IMR-90 (cell line): ENCODE measurements around the gene DNAAF2. TPM values are rescaled to one million over a fixed set of nuclear protein-coding genes. Genes with fewer than 3 reads are reported as not detected.

Source experiments
- ATAC-seq: fragments of 200-7000 bp; cut with Tn5 transposase; 2 replicates; pipeline ENCODE4 v1.9.1; 2020; ENCODE audit warnings: low read depth, mild to moderate bottlenecking, moderate library complexity
- BruUV-seq: library from RNA; stranded (reverse); fragments of 400-500 nt; replicated peaks from 2 replicates; lab custom pipeline; 2021; lab: Mats Ljungman, UMichigan
- CTCF ChIA-PET: fragments of 300-600 bp; formaldehyde crosslinking; extraction: SDS; loops from one replicate; lab custom pipeline; 2021; ENCODE audit warnings: antibody characterized with exemption; lab: Yijun Ruan, JAX
- POLR2A ChIA-PET: fragments of 300-600 bp; sonication (Branson Sonifier 250); formaldehyde crosslinking; loops from one replicate; lab custom pipeline; 2022; ENCODE audit warnings: antibody characterized with exemption; ENCODE audit not compliant: unreplicated experiment; lab: Charles Lee
- DNase-seq: peaks from one replicate; pipeline ENCODE4 v3.0.0; 2013
- H2AFZ ChIP-seq: replicated peaks from 2 replicates; pipeline ENCODE3; 2013; ENCODE audit warnings: low read length, mild to moderate bottlenecking; ENCODE audit not compliant: poor library complexity
- H2AK5ac ChIP-seq: 2 replicates; pipeline ENCODE4 v1.6.1; 2013; ENCODE audit warnings: low read depth, low read length, inconsistent platforms
- H2AK9ac ChIP-seq: replicated peaks from 2 replicates; pipeline ENCODE3; 2013; ENCODE audit warnings: mild to moderate bottlenecking, low read depth, low read length, moderate library complexity; ENCODE audit not compliant: poor library complexity
- H2BK120ac ChIP-seq: 2 replicates; pipeline ENCODE4 v1.6.1; 2013; ENCODE audit warnings: low read depth, low read length, inconsistent platforms
- H2BK15ac ChIP-seq: 3 replicates; pipeline ENCODE4 v1.6.1; 2013; ENCODE audit warnings: low read depth, low read length, inconsistent platforms
- H2BK20ac ChIP-seq: 2 replicates; pipeline ENCODE4 v1.6.1; 2013; ENCODE audit warnings: low read depth, mild to moderate bottlenecking, inconsistent platforms, low read length, moderate library complexity
- H2BK5ac ChIP-seq: 2 replicates; pipeline ENCODE4 v1.6.1; 2013; ENCODE audit warnings: mild to moderate bottlenecking, low read depth, low read length, inconsistent platforms; ENCODE audit not compliant: poor library complexity, severe bottlenecking
- H3K14ac ChIP-seq: replicated peaks from 2 replicates; pipeline ENCODE4 v1.6.1; 2013; ENCODE audit warnings: low read depth, low read length, inconsistent platforms
- H3K18ac ChIP-seq: 2 replicates; pipeline ENCODE4 v1.6.1; 2013; ENCODE audit warnings: low read depth, low read length, control low read depth
- H3K23ac ChIP-seq: 2 replicates; pipeline ENCODE4 v1.6.1; 2013; ENCODE audit warnings: low read depth, low read length, inconsistent platforms
- H3K27ac ChIP-seq: 2 replicates; pipeline ENCODE4 v1.5.1; 2013; ENCODE audit warnings: mild to moderate bottlenecking, control low read depth, low read length; ENCODE audit not compliant: insufficient read depth
- H3K27me3 ChIP-seq: 2 replicates; pipeline ENCODE4 v1.6.1; 2013; ENCODE audit warnings: low read length; ENCODE audit not compliant: control insufficient read depth, insufficient read depth
- H3K36me3 ChIP-seq: 2 replicates; pipeline ENCODE4 v1.6.1; 2013; ENCODE audit warnings: low read length, mixed read lengths; ENCODE audit not compliant: control insufficient read depth, insufficient read depth
- H3K4ac ChIP-seq: 2 replicates; pipeline ENCODE4 v1.6.1; 2013; ENCODE audit warnings: low read depth, low read length, inconsistent platforms
- H3K4me1 ChIP-seq: 2 replicates; pipeline ENCODE4 v1.6.1; 2013; ENCODE audit warnings: low read length, mixed read lengths; ENCODE audit not compliant: control insufficient read depth, insufficient read depth
- H3K4me2 ChIP-seq: 2 replicates; pipeline ENCODE4 v1.6.1; 2013; ENCODE audit warnings: low read depth, mild to moderate bottlenecking, control low read depth, low read length, moderate library complexity
- H3K4me3 ChIP-seq: 2 replicates; pipeline ENCODE4 v1.5.1; 2013; ENCODE audit warnings: low read depth, mild to moderate bottlenecking, control low read depth, low read length, moderate library complexity; ENCODE audit not compliant: insufficient read depth
- H3K56ac ChIP-seq: 2 replicates; pipeline ENCODE4 v1.6.1; 2013; ENCODE audit warnings: low read length, inconsistent platforms; ENCODE audit not compliant: insufficient read depth; ENCODE audit errors: extremely low read depth
- H3K79me1 ChIP-seq, 2 experiments: 2 replicates each; pipeline ENCODE4 v1.6.1; 2013; ENCODE audit warnings: low read length in 2 of 2, inconsistent platforms in 1 of 2, low read depth in 1 of 2
- H3K9ac ChIP-seq: 2 replicates; pipeline ENCODE4 v1.6.1; 2013; ENCODE audit warnings: low read depth, low read length, control low read depth
- H3K9me1 ChIP-seq: 2 replicates; pipeline ENCODE4 v1.6.1; 2013; ENCODE audit warnings: low read length, inconsistent platforms; ENCODE audit not compliant: insufficient read depth
- H3K9me3 ChIP-seq: 2 replicates; pipeline ENCODE4 v1.6.1; 2013; ENCODE audit warnings: low read length; ENCODE audit not compliant: control insufficient read depth, insufficient read depth
- H4K20me1 ChIP-seq: 2 replicates; pipeline ENCODE4 v1.6.1; 2013; ENCODE audit warnings: low read length, inconsistent platforms; ENCODE audit not compliant: insufficient read depth
- H4K5ac ChIP-seq: 2 replicates; pipeline ENCODE4 v1.6.1; 2013; ENCODE audit warnings: mild to moderate bottlenecking, low read depth, low read length, control low read depth
- H4K8ac ChIP-seq, 2 experiments: 2 replicates each; pipeline ENCODE4 v1.6.1; 2013; ENCODE audit warnings: low read depth in 2 of 2, low read length in 2 of 2, control low read depth in 1 of 2, inconsistent platforms in 1 of 2
- H4K91ac ChIP-seq: 2 replicates; pipeline ENCODE4 v1.6.1; 2013; ENCODE audit warnings: low read depth, low read length, inconsistent platforms; ENCODE audit not compliant: insufficient read depth
- BHLHE40 ChIP-seq: fragments of 150-350 bp; IDR thresholded peaks from 2 replicates; pipeline ENCODE4 v1.6.1; 2016; ENCODE audit warnings: mild to moderate bottlenecking, low read depth, low read length
- CEBPB ChIP-seq: IDR thresholded peaks from 2 replicates; pipeline ENCODE4 v1.6.1; 2012; ENCODE audit warnings: low read depth, low read length, improper control_type of control experiment
- CHD1 ChIP-seq: IDR thresholded peaks from 2 replicates; pipeline ENCODE4 v1.6.1; 2012; ENCODE audit warnings: low read depth, low read length, improper control_type of control experiment
- CTCF ChIP-seq: conservative IDR thresholded peaks from 2 replicates; pipeline ENCODE4 v1.5.1; 2012; ENCODE audit warnings: mild to moderate bottlenecking, low read depth, low read length, improper control_type of control experiment
- ELK1 ChIP-seq: fragments of 150-350 bp; IDR thresholded peaks from 2 replicates; pipeline ENCODE4 v1.6.1; 2016; ENCODE audit warnings: low read depth, mild to moderate bottlenecking, low read length, moderate library complexity, borderline replicate concordance
- FOS ChIP-seq: fragments of 150-350 bp; IDR thresholded peaks from 2 replicates; pipeline ENCODE4 v1.6.1; 2016; ENCODE audit warnings: low read depth, low read length
- MAFK ChIP-seq: IDR thresholded peaks from 2 replicates; pipeline ENCODE4 v1.6.1; 2012; ENCODE audit warnings: low read depth, low read length, improper control_type of control experiment
- MAZ ChIP-seq: IDR thresholded peaks from 2 replicates; pipeline ENCODE4 v1.6.1; 2012; ENCODE audit warnings: low read depth, mild to moderate bottlenecking, low read length, improper control_type of control experiment, moderate library complexity, borderline replicate concordance
- POLR2A ChIP-seq: IDR thresholded peaks from 2 replicates; pipeline ENCODE4 v1.6.1; 2012; ENCODE audit warnings: mild to moderate bottlenecking, low read depth, low read length
- RAD21 ChIP-seq: IDR thresholded peaks from 2 replicates; pipeline ENCODE4 v1.6.1; 2012; ENCODE audit warnings: low read length, improper control_type of control experiment
- RCOR1 ChIP-seq: IDR thresholded peaks from 2 replicates; pipeline ENCODE4 v1.6.1; 2012; ENCODE audit warnings: mild to moderate bottlenecking, low read length, improper control_type of control experiment; ENCODE audit not compliant: insufficient replicate concordance
- RFX5 ChIP-seq: IDR thresholded peaks from 2 replicates; pipeline ENCODE4 v1.8.0; 2012; ENCODE audit warnings: low read depth, mild to moderate bottlenecking, low read length, moderate library complexity
- SMC3 ChIP-seq: fragments of 150-350 bp; IDR thresholded peaks from 2 replicates; pipeline ENCODE4 v1.6.1; 2016; ENCODE audit warnings: low read depth, mild to moderate bottlenecking, antibody characterized with exemption, low read length, moderate library complexity
- USF2 ChIP-seq: fragments of 150-350 bp; IDR thresholded peaks from 2 replicates; pipeline ENCODE4 v1.6.1; 2017; ENCODE audit warnings: mild to moderate bottlenecking, antibody characterized with exemption, low read length, low read depth
- WGBS, 2 experiments: methylation state at CpG; one replicate each; pipeline versions ENCODE4 v1.1.5 to v1.1.7; 2013; ENCODE audit warnings: missing lambda C conversion rate in 2 of 2; ENCODE audit not compliant: insufficient read length in 1 of 2; ENCODE audit errors: extremely low coverage in 2 of 2; 5-methylcytosine and 5-hydroxymethylcytosine counted together
- dilution Hi-C: fragments of 300-500 bp; cut with HindIII; formaldehyde crosslinking; loops from one replicate; pipeline ENCODE4 v1.14.3; 2018; ENCODE audit warnings: low sequenced_read_pairs; ENCODE audit not compliant: unreplicated experiment
- in situ Hi-C: fragments of 300-500 bp; cut with MboI; formaldehyde crosslinking; loops from 3 replicates; pipeline ENCODE4 v1.14.3; 2019; ENCODE audit warnings: low sequenced_read_pairs, inconsistent platforms, mixed read lengths
- intact Hi-C: fragments of 100-400 bp; cut with micrococcal nuclease; formaldehyde crosslinking; loops from 2 replicates; pipeline ENCODE4 v1.10.0; 2022
- polyA plus RNA-seq, 3 experiments: library from polyadenylated mRNA; depleted of rRNA; stranded (reverse); fragments of >200 nt; gene quantifications; 2 replicates each; pipeline ENCODE4 v1.2.3, GENCODE V29; 2012; ENCODE audit warnings: low replicate concordance in 1 of 3
- total RNA-seq: library from RNA; depleted of rRNA; stranded (reverse); fragments of >200 nt; gene quantifications from 2 replicates; pipeline ENCODE4 v1.2.3, GENCODE V29; 2012

Gene DNAAF2
- total and polyA plus RNA-seq, 2 of the 4 experiments (the other 2 are of a cell fraction) = 4.1 to 4.7 TPM

GRCh38 chr14:49623941-49624839, 10.9 kb downstream of the DNAAF2 start:
- Histone ChIP-seq H3K56ac (no peak overlapping the region), H3K23ac (0 out of 2 replicates have a peak overlapping the region, but pooled peaks have one; percentile 8), H3K18ac (no peak overlapping the region), H3K14ac (no peak overlapping the region), H3K4me2 (no peak overlapping the region), H3K79me1 (peaks cover 4 to 47% of the 10 kb centered on the region in 2 experiments; a peak in 2 of 4 replicates), H2AFZ (no peak overlapping the region), H3K4me3 (no peak overlapping the region), H4K91ac (no peak overlapping the region), H3K27ac (no peak overlapping the region), H2AK5ac (no peak overlapping the region), H4K5ac (no peak overlapping the region), H2BK5ac (no peak overlapping the region), H3K36me3 (peaks cover 3% of the 10 kb centered on the region; the same call in 1 of the 2 replicates), H3K9me1 (no peaks in the 10 kb centered on the region; the same call in 1 of the 2 replicates), H3K9ac (no peak overlapping the region), H3K9me3 (no peaks in the 10 kb centered on the region), H2BK120ac (no peak overlapping the region), H3K27me3 (no peaks in the 10 kb centered on the region), H4K20me1 (peaks cover 38% of the 10 kb centered on the region), H2BK20ac (no peak overlapping the region), H3K4me1 (peaks cover 9% of the 10 kb centered on the region), H3K4ac (no peak overlapping the region), H4K8ac (no peak overlapping the region), H2AK9ac (no peak overlapping the region), H2BK15ac (no peak overlapping the region)
- DNase-seq (no peak), ATAC-seq (no peak)
- intact Hi-C loops = no loop called here
- in situ Hi-C loops = no loop called here
- no CpG with 5 or more reads among the region's 6 CpGs for WGBS, 2 experiments
- BruUV-seq = no TSS peak
- POLR2A ChIA-PET = no interaction called here
- CTCF ChIA-PET = interaction anchor here (0.6 to 0.9 kb wide), 3 partner anchors 10 to 159 kb away, joined by 3 to 5 read pairs (median 4); no protein-coding TSS in a partner anchor
- dilution Hi-C loops = no loop called here
- TF ChIP-seq RCOR1 (no peak), USF2 (no peak), FOS (no peak), POLR2A (no peak), SMC3 (no peak), CTCF (no peak), CHD1 (no peak), MAFK (no peak), ELK1 (no peak), BHLHE40 (no peak), RAD21 (no peak), MAZ (no peak), RFX5 (no peak), CEBPB (no peak)
